ENCODE results near the gene DNASE1L1.

The DNASE1L1 gene, protein sequence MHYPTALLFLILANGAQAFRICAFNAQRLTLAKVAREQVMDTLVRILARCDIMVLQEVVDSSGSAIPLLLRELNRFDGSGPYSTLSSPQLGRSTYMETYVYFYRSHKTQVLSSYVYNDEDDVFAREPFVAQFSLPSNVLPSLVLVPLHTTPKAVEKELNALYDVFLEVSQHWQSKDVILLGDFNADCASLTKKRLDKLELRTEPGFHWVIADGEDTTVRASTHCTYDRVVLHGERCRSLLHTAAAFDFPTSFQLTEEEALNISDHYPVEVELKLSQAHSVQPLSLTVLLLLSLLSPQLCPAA

DNA sequence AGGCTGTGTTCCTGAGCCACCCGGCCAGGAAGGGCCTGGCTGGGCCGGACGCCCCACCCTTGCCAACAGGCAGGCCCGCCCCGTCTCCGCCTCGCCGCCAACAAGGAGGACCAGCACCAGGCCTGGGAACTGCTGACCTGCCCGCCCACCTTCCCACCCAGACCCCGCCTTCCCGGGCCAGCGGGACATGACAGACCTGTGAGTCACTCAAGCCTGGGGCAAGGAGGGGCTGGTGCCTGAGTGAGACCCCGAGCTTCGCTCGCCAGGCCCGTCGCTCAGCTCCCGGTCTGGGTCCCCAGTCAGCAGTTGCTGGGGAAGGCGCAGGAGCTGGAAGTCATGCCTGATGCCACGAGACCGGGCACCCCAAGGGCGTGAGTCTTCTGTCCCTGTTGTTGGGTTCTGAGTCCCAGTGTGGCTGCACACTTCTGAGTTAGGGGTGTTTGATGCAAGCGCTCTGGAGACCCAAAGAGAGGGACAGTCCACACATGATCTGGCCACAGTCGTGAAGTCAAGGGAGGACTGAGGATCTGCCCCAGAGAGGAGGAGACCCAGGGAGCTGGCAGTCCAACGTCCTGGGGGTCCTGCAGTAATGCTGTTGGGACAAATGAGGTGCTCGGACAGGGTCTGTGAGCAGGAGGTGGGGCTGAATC, at the start of gene DNASE1L1:
Gene DNASE1L1 (minus strand): TSS at position 33 of the 650 bp plus-strand sequence. CDS start 3,686 bp downstream, outside the sequence.
- DNase-seq = peak; percentile 87 to 96
- Histone ChIP-seq H3K27me3 (no peaks in the 10 kb centered on the region), H3K4me3 (peak within 1 kb of the TSS; percentile 46 to 51), H3K36me3 (peaks cover 0 to 13% (median 0%) of the 10 kb centered on the region in 3 donors), H3K27ac (peak within 1 kb of the TSS; percentile 72 to 81), H3K4me1 (peaks cover 0 to 26% (median 5%) of the 10 kb centered on the region in 4 donors), H3K9me3 (no peaks in the 10 kb centered on the region)
- intact Hi-C loops (cut with DNase I; ENCODE audit: low total_unique reads) = no loop called here
- no peak for TF ChIP-seq CTCF (IDR thresholded peaks at IDR 0.05)

DNA sequence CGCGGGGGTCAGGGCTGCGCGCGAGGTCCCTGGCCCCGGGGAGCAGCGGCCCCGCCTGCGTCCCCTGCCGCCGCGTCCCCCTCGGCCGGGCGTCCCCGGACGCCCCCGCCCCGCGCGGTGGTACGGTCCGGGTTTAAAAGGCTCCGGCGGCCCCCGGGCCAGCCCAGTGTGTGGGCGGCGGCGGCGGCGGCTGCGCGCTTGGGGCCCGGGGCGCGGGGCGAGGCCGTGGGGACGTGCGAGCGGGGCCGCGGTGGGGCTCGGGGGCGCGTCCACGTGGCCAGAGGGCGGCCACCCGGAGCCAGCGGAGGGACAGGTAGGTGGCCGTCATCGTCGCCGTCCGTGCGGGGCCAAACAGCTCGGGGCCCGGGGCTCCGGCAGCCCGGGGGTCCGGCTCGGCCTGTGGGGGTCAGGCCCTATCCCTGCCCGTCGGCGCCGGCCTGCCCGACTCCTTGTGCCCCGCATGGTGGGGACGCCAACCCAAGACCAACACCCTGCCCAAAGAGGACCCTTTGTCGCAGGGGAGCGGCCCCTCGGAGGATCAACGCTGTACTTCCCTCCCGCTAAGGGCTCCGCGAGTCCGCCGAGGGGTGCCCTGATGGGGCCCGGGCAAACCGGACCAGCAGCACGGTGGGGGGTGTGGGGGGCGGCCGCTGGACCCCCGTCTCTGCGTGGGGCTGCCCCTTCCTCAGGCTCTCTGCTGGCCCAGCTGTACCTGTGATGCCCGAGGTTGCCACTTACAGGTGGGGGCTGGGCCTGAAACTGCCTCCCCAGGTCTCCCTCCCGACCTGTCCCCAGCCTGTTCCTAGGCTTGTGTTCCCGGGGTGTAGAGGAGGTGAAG, 49.3 kb upstream of the DNASE1L1 start, which contains the start of gene PLXNA3:
Gene PLXNA3 (plus strand): TSS at position 166 of the 838 bp plus-strand sequence. CDS start 1,903 bp downstream, outside the sequence.
- H3K27me3 ChIP-seq = no peaks in the 10 kb centered on the region
- no peak for DNase-seq
- intact Hi-C loops (cut with DNase I; ENCODE audit: low total_unique reads) = no loop called here
- peak within 1 kb of the TSS; percentile 79 to 90 for H3K27ac ChIP-seq
- H3K4me1 ChIP-seq = peaks cover 0 to 16% (median 12%) of the 10 kb centered on the region in 4 donors
- peak within 1 kb of the TSS; percentile 72 to 78 for H3K4me3 ChIP-seq
- no peak for TF ChIP-seq CTCF (IDR thresholded peaks at IDR 0.05)
- H3K9me3 ChIP-seq = no peaks in the 10 kb centered on the region
- peaks cover 0 to 22% (median 0%) of the 10 kb centered on the region in 3 donors for H3K36me3 ChIP-seq

GRCh38 chrX:154457491-154458115, 48.5 kb upstream of the DNASE1L1 start:
- Histone ChIP-seq H3K4me3 (peak overlapping the region; percentile 72 to 78), H3K27ac (peak overlapping the region; percentile 79 to 90), H3K36me3 (peaks cover 0 to 17% (median 0%) of the 10 kb centered on the region in 3 donors), H3K27me3 (no peaks in the 10 kb centered on the region), H3K9me3 (no peaks in the 10 kb centered on the region), H3K4me1 (peaks cover 0 to 16% (median 12%) of the 10 kb centered on the region in 4 donors)
- TF ChIP-seq CTCF (IDR thresholded peaks at IDR 0.05) = no peak
- intact Hi-C loops (cut with DNase I; ENCODE audit: low total_unique reads) = no loop called here
- DNase-seq = no peak

GRCh38 chrX:154452823-154453222, 43.8 kb upstream of the DNASE1L1 start:
- Histone ChIP-seq H3K27me3 (no peaks in the 10 kb centered on the region), H3K4me1 (no peaks in the 10 kb centered on the region), H3K4me3 (no peak overlapping the region), H3K36me3 (peaks cover 12 to 30% (median 19%) of the 10 kb centered on the region in 3 donors), H3K9me3 (no peaks in the 10 kb centered on the region), H3K27ac (no peak overlapping the region)
- DNase-seq = no peak
- intact Hi-C loops (cut with DNase I; ENCODE audit: low total_unique reads) = no loop called here
- no peak for TF ChIP-seq CTCF (IDR thresholded peaks at IDR 0.05)

DNA sequence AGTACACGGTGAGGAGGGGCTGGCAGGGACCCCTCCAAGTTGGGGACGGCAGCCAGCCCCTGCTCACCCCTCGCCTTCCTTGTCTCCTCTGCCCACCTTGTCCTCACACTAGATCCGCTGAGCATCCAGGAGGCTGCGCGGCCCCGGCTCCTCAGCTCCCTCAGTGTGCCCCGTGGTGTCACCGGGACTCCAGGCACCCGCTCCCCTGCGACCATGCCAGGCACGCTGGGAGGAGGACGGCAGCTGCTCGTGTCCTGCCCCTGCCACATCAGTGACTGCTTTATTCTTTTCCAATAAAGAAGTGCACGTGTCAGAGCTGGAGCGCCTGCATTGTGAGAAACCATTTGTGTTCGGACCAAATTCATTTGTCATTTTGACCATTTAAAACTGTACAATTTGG, 41.3 kb upstream of the DNASE1L1 start:
- no peaks in the 10 kb centered on the region for H3K9me3 ChIP-seq
- intact Hi-C loops (cut with DNase I; ENCODE audit: low total_unique reads) = no loop called here
- H3K27ac ChIP-seq = no peak overlapping the region
- H3K4me3 ChIP-seq = no peak overlapping the region
- TF ChIP-seq CTCF (IDR thresholded peaks at IDR 0.05) = no peak
- peaks cover 0 to 8% (median 4%) of the 10 kb centered on the region in 4 donors for H3K4me1 ChIP-seq
- peaks cover 12 to 30% (median 23%) of the 10 kb centered on the region in 3 donors for H3K36me3 ChIP-seq
- no peaks in the 10 kb centered on the region for H3K27me3 ChIP-seq
- no peak for DNase-seq

Measured in tibial artery (tissue), 4 donors.